Left ventricle myocardium superior (tissue), 1 donor: ENCODE results near the gene RERGL. TPM values are rescaled to one million over a fixed set of nuclear protein-coding genes. Genes with fewer than 3 reads are reported as not detected.
"Not testable (repeated sequence)": the region's sequence is repeated elsewhere in the genome, so short reads cannot be mapped to it uniquely, and the experiment has no call there.

Experiments
- ATAC-seq: fragments of 200-7000 bp; cut with Tn5 transposase; one replicate; pipeline ENCODE4 v1.9.1; 2020; ENCODE audit warnings: mild to moderate bottlenecking, moderate library complexity
- DNase-seq: peaks from one replicate; pipeline ENCODE4 v3.0.0-alpha.2; 2020
- intact Hi-C: fragments of 100-400 bp; cut with micrococcal nuclease; formaldehyde crosslinking; loops from one replicate; pipeline ENCODE4 v1.11.0; 2022
- long read RNA-seq: library from polyadenylated mRNA; unstranded; transcript quantifications from one replicate; pipeline ENCODE4 v2.0.0, GENCODE V29; 2021
- total RNA-seq: library from RNA; stranded (reverse); fragmentation: NEBNext Ultra II Directional; extraction: Animal tissue kit (Norgen Biotek cat#: 25700); gene quantifications from one replicate; pipeline ENCODE4 v1.2.1, GENCODE V29; 2021
- donor health status: DM: no; HTN: yes; CAD: no; lungs with severe emphysema.

Gene RERGL
- total RNA-seq, result 0.94 TPM
- long read RNA-seq, partial matches to known transcripts, result 0 of 1 reads
- long read RNA-seq, other reads (novel, unspliced or antisense), result 0 of 1 reads

- no peak for ATAC-seq
- no peak for DNase-seq
- intact Hi-C loops, result no loop called here
Measured at GRCh38 chr12:18090093-18090492, at the start of gene RERGL. Gene RERGL (minus strand): TSS chr12:18090193. CDS start chr12:18090140, 53 bp downstream.

DNA sequence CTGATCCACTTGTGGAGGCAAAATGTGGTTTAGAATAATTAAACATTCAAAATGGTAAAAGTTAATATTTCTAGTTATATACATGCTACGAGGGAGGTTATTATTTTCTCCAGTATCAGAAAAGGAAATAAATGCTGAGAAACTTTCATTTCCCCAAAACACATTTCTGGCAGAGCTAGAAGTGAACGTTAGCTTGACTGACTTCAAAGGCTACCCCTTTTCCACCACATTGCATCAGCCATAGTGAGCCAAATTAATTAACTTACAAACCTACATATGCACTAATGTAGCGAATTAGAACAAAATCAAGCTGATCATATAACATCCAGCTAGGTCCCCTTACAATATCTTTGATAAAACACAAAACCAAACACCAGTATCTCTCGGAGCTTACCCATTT, 49.3 kb upstream of the RERGL start:
- DNase-seq (no peak), ATAC-seq (no peak)
- intact Hi-C loops, result no loop called here

- intact Hi-C loops, result no loop called here
- no peak for DNase-seq
- ATAC-seq, result no peak
Measured at GRCh38 chr12:18135509-18135908, 45.5 kb upstream of the RERGL start.

DNA sequence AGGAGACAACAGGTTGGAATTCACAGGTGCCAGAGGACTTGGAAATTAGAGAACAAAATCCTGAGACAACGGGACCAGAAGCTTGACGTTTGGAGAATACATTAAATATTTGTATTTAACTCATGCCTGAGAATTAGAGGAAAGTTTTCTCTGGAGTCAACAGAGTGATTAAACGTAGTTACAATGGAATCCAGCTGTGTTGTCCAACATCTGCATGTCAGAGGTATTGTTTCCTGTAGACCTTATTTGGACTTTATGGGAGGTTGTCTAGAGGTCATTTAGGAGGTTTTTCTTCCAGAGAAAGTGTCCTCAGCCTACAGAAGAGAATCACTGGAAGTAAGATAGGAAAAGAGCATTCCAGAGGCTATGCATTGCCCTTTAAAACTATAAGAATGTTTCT, 45.1 kb upstream of the RERGL start:
- intact Hi-C loops, result no loop called here
- DNase-seq (no peak), ATAC-seq (no peak)

DNA sequence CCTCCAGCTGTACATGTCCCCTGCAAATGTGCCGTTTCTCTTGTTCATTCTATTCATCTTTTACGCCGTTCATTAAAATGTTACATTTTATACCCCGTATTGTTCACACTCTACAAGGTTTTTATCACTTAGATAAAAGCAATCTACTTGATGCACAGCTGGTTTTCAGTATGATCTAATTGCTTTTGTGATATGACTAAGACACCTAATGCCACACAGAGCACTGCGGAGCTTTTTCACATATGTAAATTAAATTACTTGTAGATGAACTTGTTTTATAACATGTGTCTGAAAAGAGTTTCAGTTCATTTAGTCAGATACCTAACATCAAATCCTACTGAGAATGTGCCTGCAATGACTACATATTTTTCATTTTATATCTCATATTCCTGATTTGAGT, 40.9 kb upstream of the RERGL start:
- no peak for DNase-seq
- intact Hi-C loops, result no loop called here
- no peak for ATAC-seq

GRCh38 chr12:18123707-18124106, 33.7 kb upstream of the RERGL start:
- DNase-seq, result no peak
- ATAC-seq, result no peak
- intact Hi-C loops, result no loop called here

GRCh38 chr12:18120899-18121298, 30.9 kb upstream of the RERGL start:
- intact Hi-C loops, result no loop called here
- DNase-seq, result no peak
- ATAC-seq, result no peak

- DNase-seq (no peak), ATAC-seq (no peak)
- intact Hi-C loops, result no loop called here
Measured at GRCh38 chr12:18108611-18109010, 18.6 kb upstream of the RERGL start.

- intact Hi-C loops, result no loop called here
- ATAC-seq, result no peak
- no peak for DNase-seq
Measured at GRCh38 chr12:18103624-18104023, 13.6 kb upstream of the RERGL start.

GRCh38 chr12:18101043-18101442, 11.1 kb upstream of the RERGL start:
- intact Hi-C loops, result no loop called here
- no peak for ATAC-seq
- DNase-seq, result no peak

GRCh38 chr12:18084080-18084479, 5.9 kb downstream of the RERGL start:
- DNase-seq (no peak), ATAC-seq (no peak)
- intact Hi-C loops, result no loop called here

- no peak for ATAC-seq
Measured at GRCh38 chr12:18079541-18080246, 10.3 kb downstream of the RERGL start.

GRCh38 chr12:18074001-18074400, 16.0 kb downstream of the RERGL start:
- DNase-seq (no peak), ATAC-seq (no peak)
- intact Hi-C loops, result no loop called here

More at GRCh38 chr12:18079541-18080246, 10.3 kb downstream of the RERGL start:
- no peak for DNase-seq
- intact Hi-C loops, result no loop called here

- no peak for DNase-seq
- no peak for ATAC-seq
- intact Hi-C loops, result no loop called here
Measured at GRCh38 chr12:18072723-18073122, 17.3 kb downstream of the RERGL start.

- DNase-seq (no peak), ATAC-seq (no peak)
- intact Hi-C loops, result no loop called here
Measured at GRCh38 chr12:18071336-18071735, 18.7 kb downstream of the RERGL start.

- DNase-seq (no peak), ATAC-seq (no peak)
- intact Hi-C loops, result no loop called here
Measured at GRCh38 chr12:18068355-18068754, 21.6 kb downstream of the RERGL start.

- DNase-seq (no peak), ATAC-seq (no peak)
- intact Hi-C loops, result no loop called here
Measured at GRCh38 chr12:18066666-18067065, 23.3 kb downstream of the RERGL start.

DNA sequence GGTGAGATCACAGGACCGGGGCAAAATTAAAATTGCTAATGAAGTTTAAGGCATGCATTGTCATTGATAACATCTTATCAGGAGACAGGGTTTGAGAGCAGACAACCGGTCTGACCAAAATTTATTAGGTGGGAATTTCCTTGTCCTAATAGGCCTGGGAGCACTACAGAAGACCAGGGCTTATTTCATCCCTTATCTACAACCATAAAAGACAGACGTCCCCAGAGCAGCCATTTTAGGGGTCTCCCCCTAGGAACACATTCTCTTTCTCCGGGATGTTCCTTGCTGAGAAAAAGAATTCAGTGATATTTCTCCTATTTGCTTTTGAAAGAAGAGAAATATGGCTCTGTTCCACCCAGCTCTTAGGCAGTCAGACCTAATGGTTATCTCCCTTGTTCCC, 27.1 kb downstream of the RERGL start:
- DNase-seq, ATAC-seq, intact Hi-C loops: not testable (repeated sequence)

- DNase-seq, result no peak
- ATAC-seq, result no peak
- intact Hi-C loops, result no loop called here
Measured at GRCh38 chr12:18057051-18057450, 32.9 kb downstream of the RERGL start.

DNA sequence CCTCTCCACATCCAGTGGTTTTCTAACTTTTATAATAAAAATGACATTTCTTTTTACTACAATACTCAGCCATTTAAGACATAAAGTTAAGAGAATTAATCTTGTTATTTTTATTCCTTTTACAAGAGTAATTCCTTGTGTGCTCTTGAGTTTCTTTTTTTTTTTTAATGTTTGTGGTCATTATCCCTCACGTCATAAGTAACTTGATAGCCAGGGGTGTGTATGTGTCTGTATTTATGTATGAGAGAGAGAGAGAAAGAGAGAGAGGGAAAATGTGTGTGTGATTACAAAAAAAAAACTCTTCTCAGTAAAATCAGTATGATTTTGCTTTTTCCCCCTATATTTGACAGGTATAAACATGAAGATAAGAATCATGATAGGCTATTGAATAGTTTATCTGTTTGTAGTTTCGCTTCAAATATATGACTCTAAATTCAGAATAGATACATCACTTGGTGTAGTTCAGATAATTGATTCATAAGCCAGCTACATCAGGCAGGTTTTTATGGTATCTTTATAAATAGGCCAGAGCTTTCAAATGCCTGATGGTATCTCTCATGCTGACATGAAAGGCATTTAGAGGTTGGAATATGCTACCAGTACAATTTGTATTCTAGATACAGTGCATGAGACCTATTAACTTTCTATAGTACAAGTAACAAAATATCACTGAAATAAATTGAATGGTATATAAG, 34.9 kb downstream of the RERGL start:
- ATAC-seq, result no peak
- DNase-seq, result no peak
- intact Hi-C loops, result no loop called here

DNA sequence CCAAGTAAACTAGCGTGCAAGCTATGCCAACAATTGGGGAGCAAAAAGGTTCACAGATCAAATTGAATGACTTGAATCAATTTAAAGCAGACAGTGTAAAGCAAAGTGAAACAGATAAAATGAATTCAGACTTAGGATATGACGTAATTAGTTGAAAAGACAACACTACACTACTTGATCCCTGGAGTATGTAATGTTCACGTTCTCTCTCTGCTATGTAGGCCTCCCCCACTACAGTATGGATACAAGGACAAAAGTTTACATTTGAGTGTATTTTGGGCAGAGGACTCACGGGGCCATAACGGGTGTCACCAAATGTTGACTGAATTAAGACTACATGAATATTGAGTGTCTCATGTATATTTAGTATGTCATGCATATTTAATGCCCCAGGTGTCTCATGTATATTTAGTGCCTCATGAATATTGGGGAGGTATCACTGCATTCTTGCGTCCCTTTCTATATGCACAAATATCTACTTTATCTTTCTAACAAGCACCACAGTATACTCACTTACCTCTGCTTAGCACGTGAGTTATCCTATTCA, 44.5 kb downstream of the RERGL start:
- no peak for DNase-seq
- ATAC-seq, result no peak
- intact Hi-C loops, result no loop called here
